Omental fat pad (tissue), 4 donors: ENCODE data around the gene DFFB. TPM values are rescaled to one million over a fixed set of nuclear protein-coding genes. Genes with fewer than 3 reads are reported as not detected.
"Not testable (repeated sequence)": the region's sequence is repeated elsewhere in the genome, so short reads cannot be mapped to it uniquely, and the experiment has no call there.

ENCODE experiments used
- ATAC-seq: fragments of 150-250 bp; one replicate; pipeline ENCODE4 v1.9.1; 2016; ENCODE audit warnings: mild to moderate bottlenecking, moderate library complexity; ENCODE audit not compliant: low FRiP score
- DNase-seq: peaks from one replicate; pipeline ENCODE4 v3.0.0-alpha.2; 2019; ENCODE audit warnings: low spot score
- CTCF ChIP-seq, 3 donors: fragments of 450-650 bp; IDR thresholded peaks; one replicate each; pipeline ENCODE4 v1.5.1; 2016 to 2017; ENCODE audit warnings: antibody characterized with exemption in 3 of 3, mild to moderate bottlenecking in 3 of 3, moderate library complexity in 2 of 3
- total RNA-seq, 4 donors: library from RNA; depleted of rRNA; stranded (reverse); fragments of >200 nt; gene quantifications; one replicate each; pipeline ENCODE4 v1.1.0, GENCODE V29; 2016

The DFFB gene
- total RNA-seq, 4 donors from 2014 or later, result 4.6 to 16.2 (median 6.9) TPM

- no peak for ATAC-seq
- TF ChIP-seq CTCF (IDR thresholded peaks at IDR 0.05), result no peak
- no peak for DNase-seq
These were observed 54.9 kb downstream of the DFFB start for GRCh38 chr1:3911981-3912808.

- TF ChIP-seq CTCF (IDR thresholded peaks at IDR 0.05), result no peak
- ATAC-seq, result no peak
- DNase-seq, result no peak
These were observed 55.8 kb downstream of the DFFB start for GRCh38 chr1:3912809-3913685.

GRCh38 chr1:3914331-3914851 lies 57.1 kb downstream of the DFFB start:
- ATAC-seq, result no peak
- DNase-seq, result no peak
- no peak for TF ChIP-seq CTCF (IDR thresholded peaks at IDR 0.05)

- DNase-seq, result no peak
- no peak for TF ChIP-seq CTCF (IDR thresholded peaks at IDR 0.05)
- ATAC-seq, result no peak
These were observed 57.6 kb downstream of the DFFB start for GRCh38 chr1:3914911-3915310.

- TF ChIP-seq CTCF (IDR thresholded peaks at IDR 0.05), result no peak
- ATAC-seq, result no peak
- DNase-seq, result no peak
These were observed 58.4 kb downstream of the DFFB start for GRCh38 chr1:3915551-3916121.

GRCh38 chr1:3917761-3918160 lies 60.5 kb downstream of the DFFB start:
- DNase-seq (no peak), ATAC-seq (no peak)

GRCh38 chr1:3918359-3918758 lies 61.1 kb downstream of the DFFB start:
- DNase-seq, ATAC-seq: not testable (repeated sequence)

More at GRCh38 chr1:3917761-3918160, 60.5 kb downstream of the DFFB start:
- no peak for TF ChIP-seq CTCF (IDR thresholded peaks at IDR 0.05)
